ENCODE data around the gene GARIN5A.
A peak's percentile ranks its signal among the peaks of the same experiment; 100 is the strongest.

GARIN5A gene

DNA sequence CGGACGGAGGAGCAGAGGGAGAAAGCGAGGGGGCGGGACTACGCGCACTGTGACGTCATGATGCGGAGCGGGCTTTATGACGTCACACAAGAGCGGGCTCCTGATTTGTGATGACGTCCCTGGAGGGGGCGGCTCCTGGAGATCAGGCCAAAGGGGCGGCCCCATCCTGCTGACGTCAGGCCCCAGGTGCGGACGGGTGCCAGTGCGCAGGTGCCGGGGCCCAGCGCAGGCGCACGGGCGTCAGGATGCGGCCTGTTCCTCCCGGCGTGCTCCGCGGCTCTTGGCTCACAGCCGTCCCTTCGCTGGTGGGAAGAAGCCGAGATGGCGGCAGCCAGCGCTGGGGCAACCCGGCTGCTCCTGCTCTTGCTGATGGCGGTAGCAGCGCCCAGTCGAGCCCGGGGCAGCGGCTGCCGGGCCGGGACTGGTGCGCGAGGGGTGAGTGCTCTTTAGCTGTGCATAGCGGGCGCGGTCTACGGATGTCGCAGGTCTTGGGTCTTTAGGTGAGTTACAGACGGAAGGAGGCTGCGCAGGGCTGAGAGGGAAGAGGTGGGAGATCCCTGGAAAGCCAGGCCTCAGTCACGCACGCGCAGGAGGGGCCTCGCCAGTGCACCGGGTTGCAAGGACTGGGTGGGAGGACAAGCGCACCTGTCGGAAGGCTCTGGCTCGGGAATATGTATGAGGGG lies at the start of gene GARIN5A, which contains the start of gene EMC10:
Gene GARIN5A, minus strand, starts transcription at position 625 of the 683 bp plus-strand sequence. Its CDS starts 460 bp downstream, at position 165.
Gene EMC10, plus strand, starts transcription at position 284 of the 683 bp plus-strand sequence. Its CDS starts 38 bp downstream, at position 322.
- DNase-seq = peak; percentile 92

- DNase-seq = no peak
These were observed 46.2 kb upstream of the GARIN5A start for GRCh38 chr19:50522881-50523280.

DNA sequence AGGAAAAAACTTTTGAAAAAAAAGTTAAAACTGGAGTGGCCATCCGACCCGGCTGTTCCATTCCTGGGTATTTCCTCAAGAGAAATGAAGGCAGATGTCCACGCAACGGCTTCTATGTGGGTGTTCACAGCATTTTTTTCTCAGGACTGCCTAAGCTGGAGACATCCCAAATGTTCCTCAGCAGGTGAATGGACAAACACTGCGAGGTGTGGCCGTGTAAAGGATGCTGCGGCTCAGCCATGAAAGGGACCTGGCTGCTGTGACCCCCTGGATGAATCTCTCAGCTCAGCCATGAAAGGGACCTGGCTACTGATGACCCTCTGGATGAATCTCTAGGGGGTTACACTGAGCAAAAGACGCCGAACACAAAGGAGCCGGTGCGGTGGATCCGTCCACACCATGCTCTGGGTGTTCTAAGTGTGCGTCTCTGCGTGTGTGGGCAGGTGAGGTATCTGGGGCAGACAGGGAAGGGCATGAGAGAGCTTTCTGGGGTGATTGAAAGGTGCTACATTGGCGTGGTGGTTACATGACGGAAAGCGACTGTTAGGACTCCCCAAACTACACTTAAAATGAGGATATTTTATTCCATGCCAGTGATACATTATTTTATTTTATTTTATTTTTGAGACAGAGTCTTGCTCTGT lies 44.3 kb upstream of the GARIN5A start:
- no peak for DNase-seq

DNA sequence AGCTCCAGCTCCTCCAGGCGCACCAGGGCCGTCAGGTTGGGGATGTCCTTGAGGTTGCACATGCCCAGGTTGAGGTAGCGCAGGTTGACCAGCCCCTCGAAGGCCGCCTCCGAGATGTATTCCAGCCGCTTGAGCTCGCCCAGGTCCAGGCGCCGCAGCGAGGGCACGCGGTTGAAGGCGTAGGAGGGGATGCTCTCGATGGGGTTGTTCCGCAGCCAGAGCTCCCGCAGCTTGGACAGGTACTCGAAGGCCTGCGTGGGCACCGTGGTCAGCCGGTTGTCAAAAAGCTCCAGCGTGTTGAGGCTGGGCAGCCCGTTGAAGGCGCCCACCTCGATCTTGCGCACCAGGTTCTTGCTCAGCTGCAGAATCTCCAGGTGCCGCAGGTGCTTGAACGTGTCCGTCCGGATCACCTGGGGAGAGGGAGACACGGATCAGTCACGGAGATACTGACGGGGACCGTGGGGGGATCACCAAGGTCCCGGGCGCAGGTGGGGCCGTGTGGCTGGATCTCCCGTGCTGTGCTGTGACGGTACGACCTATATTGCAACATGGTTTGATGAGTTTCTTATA lies 42.4 kb upstream of the GARIN5A start:
- no peak for DNase-seq

DNA sequence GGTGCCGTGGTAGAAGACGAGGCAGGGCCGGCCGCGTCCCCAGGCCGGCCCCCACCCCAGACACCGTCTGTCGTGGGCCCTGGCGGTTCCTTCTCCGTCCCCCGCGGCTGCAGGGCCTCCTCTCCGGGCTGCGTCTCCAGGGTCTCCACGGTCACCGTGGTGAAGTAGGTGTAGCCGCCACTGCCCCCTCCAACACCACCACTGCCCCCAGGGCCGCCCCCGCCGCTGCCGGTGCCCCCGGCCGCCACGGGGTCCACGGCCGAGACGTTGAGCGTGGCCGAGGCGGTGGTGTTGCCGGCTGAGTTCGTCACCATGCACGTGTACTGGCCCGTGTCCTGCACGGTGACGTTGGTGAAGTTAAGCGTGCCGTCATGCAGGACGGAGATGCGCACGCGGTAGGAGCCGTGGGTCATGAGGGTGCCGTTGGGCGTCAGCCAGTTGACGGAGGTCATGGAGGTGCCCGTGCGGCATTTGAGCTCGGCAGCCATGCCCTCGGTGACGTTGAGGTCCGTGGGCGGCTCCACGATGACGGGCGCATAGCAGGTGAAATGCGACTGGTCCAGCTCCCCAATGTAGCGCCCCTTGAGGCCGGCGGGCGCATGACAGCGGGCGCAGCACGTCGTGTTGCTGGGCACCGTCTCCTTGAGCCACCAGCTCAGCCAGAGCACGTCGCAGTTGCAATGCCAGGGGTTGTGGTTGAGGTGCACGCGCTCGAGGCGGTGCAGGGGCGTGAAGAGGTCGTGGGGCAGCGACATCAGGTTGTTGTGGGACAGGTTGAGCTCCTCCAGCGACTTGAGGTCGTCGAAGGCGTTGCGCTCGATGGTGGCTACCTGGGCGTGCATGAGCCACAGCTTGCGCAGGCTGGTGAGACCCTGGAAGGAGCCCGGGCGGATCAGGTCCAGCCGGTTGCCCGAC lies 41.7 kb upstream of the GARIN5A start:
- DNase-seq = no peak

- no peak for DNase-seq
These were observed 41.0 kb upstream of the GARIN5A start for GRCh38 chr19:50517704-50518075.

DNA sequence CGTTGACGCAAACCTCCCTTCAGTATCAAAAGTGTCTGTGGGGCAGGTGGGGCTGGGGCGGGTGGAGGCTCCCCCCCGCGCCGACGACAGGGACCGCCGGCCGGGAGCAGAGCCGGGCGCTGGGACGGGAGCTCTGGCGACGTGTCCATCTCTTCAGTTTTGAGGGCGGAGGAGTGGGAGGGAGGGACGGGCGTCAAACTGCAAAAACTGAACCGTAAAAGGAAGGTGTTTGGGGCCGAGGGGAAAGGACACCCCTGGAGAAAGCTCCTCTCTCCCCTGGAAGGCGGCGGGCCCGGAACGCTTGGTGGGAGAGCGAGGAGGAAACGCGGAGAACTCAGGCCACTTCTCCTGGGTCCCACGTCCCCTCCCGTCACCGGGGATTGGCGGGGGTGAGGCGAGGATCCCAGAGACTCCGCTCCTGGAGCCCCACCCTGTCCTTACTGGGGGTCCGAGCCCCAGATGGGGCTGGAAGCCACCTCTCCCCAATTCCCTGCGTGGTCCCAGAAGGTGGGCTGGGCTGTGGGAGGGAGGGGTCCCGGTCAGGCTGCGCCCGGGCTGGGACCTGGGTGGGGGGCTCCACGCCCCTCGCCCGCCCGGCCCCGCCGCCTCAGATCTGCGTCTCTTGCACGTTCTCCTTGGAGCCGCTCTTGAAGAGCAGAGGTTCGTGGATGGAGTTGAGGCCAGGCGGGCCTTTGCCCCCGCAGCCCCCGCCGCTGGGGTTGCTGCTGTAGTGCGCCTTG lies 40.5 kb upstream of the GARIN5A start:
- no peak for DNase-seq

DNA sequence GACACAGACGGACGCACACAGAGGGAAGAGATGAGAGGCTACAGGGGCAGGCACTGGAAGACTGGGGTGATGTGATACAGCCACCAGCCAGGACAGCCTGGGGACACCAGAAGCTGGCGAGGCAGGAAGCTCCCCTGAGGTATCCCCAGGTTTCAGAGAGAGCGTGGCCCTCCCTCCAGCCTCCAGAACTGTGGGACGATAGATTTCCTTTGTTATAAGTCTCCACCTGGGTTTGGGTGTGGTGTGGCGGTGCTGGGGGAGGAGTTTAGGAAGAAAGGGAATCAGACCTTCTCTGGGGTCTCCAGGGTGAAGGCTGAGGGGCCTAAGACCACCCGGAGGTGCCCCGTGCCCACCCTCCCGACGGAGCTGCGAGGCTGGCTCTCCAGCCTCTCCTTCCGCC lies 39.8 kb upstream of the GARIN5A start:
- DNase-seq = no peak

GRCh38 chr19:50515168-50515561 lies 38.5 kb upstream of the GARIN5A start:
- no peak for DNase-seq

GRCh38 chr19:50514346-50515167 lies 37.9 kb upstream of the GARIN5A start:
- no peak for DNase-seq

DNA sequence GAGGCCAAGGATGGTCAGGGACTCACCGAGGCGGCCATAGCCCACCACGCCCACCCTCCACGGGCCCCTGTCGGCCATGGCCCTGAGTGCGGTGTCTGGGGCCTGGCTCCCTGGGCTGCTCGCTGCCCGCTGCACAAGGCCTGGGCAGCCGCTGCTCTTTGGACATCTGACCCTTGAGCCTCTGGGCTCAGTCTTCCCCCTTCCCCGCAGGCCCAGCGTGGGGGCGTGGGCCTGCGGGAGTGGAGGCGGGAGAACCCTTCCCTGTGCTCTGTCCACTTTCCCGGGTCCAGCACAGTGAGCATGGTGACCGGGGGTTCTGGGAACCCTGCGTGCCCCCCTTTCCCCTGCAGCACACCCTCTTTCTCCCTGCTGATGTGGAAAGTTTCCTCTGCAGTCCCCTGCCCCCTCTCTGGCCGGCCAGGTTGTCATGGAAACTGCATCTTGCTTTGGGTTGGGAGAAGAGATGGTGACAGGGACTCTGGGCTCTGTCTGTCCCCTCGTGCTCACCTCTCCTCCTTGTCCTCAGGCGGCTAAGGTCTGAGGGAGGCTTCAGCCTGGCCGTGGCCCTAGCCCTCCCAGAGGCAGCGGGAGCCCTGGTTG lies 37.2 kb upstream of the GARIN5A start, which contains the start of gene ASPDH:
Gene ASPDH, minus strand, starts transcription at position 168 of the 600 bp plus-strand sequence. Its CDS starts 90 bp downstream, at position 78.
- no peak for DNase-seq

GRCh38 chr19:50512999-50513745 lies 36.5 kb upstream of the GARIN5A start:
- no peak for DNase-seq

DNA sequence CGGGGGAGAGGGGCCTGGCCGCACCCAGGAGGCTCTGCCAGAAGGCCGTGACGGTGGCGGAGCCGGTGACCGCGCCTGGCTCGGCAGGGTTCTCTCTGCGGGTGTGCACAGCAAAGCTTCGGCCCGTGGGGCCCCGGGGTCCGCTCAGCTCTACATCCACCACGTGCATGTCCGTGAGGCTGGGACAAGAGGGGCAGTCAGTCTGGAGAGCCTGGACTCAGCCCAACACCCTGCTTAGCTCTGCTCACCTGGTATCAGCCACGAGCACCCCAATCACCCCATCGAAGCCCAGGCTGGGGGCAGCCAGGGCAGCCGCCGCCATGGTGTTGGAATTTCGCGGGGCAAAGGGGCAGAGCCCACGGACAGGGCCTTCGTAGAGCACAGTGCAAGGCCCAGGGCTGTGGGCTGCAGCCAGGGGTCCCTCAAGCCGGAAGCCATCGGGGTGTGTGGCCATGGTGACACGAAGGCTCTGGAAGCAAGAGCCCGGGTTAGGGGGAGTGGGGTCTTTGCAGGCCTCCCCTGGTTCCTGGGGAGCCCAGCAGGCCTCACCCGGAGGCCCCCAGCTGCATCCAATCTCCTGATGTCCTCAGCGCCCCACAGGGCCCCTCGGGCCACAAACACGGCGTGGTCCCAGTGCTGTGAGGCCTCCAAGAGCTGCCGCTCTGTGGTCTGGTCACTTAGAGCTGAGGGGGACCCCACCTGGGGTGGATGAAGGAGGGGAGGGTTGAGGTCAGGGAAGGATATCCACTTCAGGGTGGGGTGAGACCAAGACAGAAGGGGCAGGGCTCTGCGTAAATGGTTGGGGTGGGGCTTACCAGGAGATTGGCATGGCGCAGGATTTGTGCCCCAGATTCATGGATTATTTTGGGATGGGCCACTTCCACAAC lies 35.7 kb upstream of the GARIN5A start:
- no peak for DNase-seq

DNA sequence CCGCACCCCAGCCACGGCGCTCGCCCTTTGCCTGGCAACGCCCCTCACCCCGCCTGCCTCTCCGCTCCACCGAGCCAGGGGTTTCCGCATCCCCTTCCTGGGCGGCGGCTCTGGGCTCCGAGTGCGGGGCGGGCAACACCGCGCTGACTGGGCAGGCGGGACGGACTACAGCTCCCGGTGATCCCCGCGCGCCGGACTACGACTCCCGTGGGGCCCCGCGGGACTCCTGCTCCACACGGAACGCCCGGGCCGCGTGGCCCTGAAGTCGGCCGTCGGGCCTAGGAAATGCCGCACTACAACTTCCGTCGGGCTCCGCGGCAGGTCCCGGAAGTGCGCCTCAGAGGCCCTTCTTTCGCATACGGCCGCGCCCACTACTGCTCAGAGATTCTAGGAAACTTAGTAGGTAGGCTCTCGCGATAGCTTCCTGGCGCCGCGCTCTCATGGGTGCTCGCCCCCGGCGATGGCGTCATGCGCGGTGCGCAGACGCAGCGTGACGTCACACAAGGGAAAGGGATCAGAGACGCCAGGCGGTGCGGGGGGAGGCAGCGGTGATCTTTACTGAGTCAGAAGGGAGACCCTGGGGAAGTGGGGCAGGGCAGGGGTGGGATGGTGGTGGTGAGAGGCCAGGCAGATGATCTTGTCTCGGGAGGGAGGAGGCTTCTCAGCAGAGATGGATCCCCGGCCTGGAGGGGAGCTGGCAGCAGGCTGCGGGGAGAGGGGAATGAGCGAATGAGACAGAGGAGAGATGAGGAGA lies 34.6 kb upstream of the GARIN5A start, which contains the start of gene JOSD2:
Gene JOSD2, minus strand, starts transcription at position 123 of the 754 bp plus-strand sequence. CDS start 760 bp downstream, outside the sequence.
- peak; percentile 100 for DNase-seq

- no peak for DNase-seq
These were observed 34.0 kb upstream of the GARIN5A start for GRCh38 chr19:50510700-50511068.

- no peak for DNase-seq
These were observed 33.5 kb upstream of the GARIN5A start for GRCh38 chr19:50510121-50510670.

DNA sequence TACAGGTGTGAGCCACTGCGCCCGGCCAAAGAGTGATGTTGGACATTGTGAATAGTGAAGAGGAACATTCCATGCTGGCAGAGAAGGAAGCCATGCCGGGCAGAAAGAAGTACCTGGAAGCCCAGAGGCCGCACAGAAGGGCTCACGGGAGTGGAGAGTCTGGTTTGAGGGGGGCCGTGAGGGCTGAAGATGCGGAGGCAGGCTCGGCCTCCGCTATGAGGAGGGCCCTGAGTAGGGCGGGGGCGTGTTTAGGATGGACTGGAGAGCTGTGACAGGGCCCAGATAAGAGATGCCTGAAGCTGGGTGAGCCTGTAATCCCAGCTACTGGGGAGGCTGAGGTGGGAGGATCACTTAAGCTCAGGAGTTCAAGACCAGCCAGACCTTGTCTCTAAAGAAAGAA lies 32.7 kb upstream of the GARIN5A start:
- DNase-seq = no peak

GRCh38 chr19:50508843-50509190 lies 32.2 kb upstream of the GARIN5A start:
- no peak for DNase-seq
